K562 (cell line): ENCODE data around the gene CCDC148. TPM values are rescaled to one million over a fixed set of nuclear protein-coding genes. Genes with fewer than 3 reads are reported as not detected.

Source experiments
- MCM7 ChIP-seq, 2 experiments: fragments of 450-650 bp; IDR thresholded peaks; 2 replicates each; pipeline ENCODE4 v1.6.1; 2016 to 2018
- MNT ChIP-seq, 2 experiments: fragments of 450-650 bp; conservative IDR thresholded peaks; 2 replicates each; pipeline ENCODE4 v1.6.1; 2017; ENCODE audit warnings: mild to moderate bottlenecking in 2 of 2, moderate library complexity in 2 of 2
- PRPF4 ChIP-seq: fragments of 200-400 bp; formaldehyde crosslinking; IDR thresholded peaks from one replicate; pipeline ENCODE4 v1.6.1; 2017; ENCODE audit warnings: low read length, low read depth, mild to moderate bottlenecking; ENCODE audit not compliant: insufficient read depth, poor library complexity, severe bottlenecking
- RCOR1 ChIP-seq, 2 experiments: IDR thresholded peaks; 2 replicates each; pipeline ENCODE4 v1.6.1; 2012; ENCODE audit warnings: low read depth in 2 of 2, low read length in 2 of 2, borderline replicate concordance in 1 of 2, improper control_type of control experiment in 1 of 2
- RREB1 ChIP-seq: fragments of 250-450 bp; sonication (Bioruptor Pico); IDR thresholded peaks from 2 replicates; pipeline ENCODE4 v1.4.0; 2020
- SREBF1 ChIP-seq: fragments of 150-350 bp; IDR thresholded peaks from 2 replicates; pipeline ENCODE4 v1.6.1; 2014; ENCODE audit warnings: antibody characterized with exemption, low read depth, low read length, borderline replicate concordance
- TFAP4 ChIP-seq: sonication (generic); formaldehyde crosslinking; IDR thresholded peaks from 2 replicates; pipeline ENCODE4 v1.8.0; 2022; ENCODE audit warnings: missing genetic modification reagents, mild to moderate bottlenecking, moderate library complexity, borderline replicate concordance
- TRIM24 ChIP-seq, 2 experiments: fragments of 450-650 bp; IDR thresholded peaks; 2 replicates each; pipeline ENCODE4 v1.6.1; 2016
- UBTF ChIP-seq, 2 experiments: IDR thresholded peaks; 2 replicates each; pipeline ENCODE4 v1.6.1; 2012; ENCODE audit warnings: improper control_type of control experiment in 2 of 2, low read depth in 2 of 2, low read length in 2 of 2, borderline replicate concordance in 1 of 2
- ZNF146 ChIP-seq: IDR thresholded peaks from one replicate; pipeline ENCODE4 v1.6.1; 2018; ENCODE audit warnings: missing compliant biosample characterization; ENCODE audit not compliant: unreplicated experiment
- ZNF324 ChIP-seq: fragments of 250-450 bp; sonication (Bioruptor Pico); IDR thresholded peaks from 2 replicates; pipeline ENCODE4 v1.4.0; 2020; ENCODE audit warnings: mild to moderate bottlenecking
- ZNF436 ChIP-seq: fragments of 250-450, 450-650 bp; sonication (Bioruptor Pico); formaldehyde crosslinking; IDR thresholded peaks from 2 replicates; pipeline ENCODE4 v1.7.0; 2020; ENCODE audit warnings: mild to moderate bottlenecking
- ZNF444 ChIP-seq: fragments of 250-450 bp; sonication (Bioruptor Pico); IDR thresholded peaks from 2 replicates; pipeline ENCODE4 v1.4.0; 2020; ENCODE audit warnings: mild to moderate bottlenecking, moderate library complexity
- polyA plus RNA-seq, 8 experiments: library from polyadenylated mRNA; depleted of rRNA in 4 of 8; stranded (reverse) in 5 of 8; unstranded in 3 of 8; fragments of >200 nt; fragmentation: Nextera tagmentation in 2 of 8; fragmentation: Illumina TruSeq in 1 of 8; extraction: Ambion mirVana in 2 of 8; extraction: Trizol in 1 of 8; gene quantifications; 2 replicates each; pipeline versions ENCODE4 v1.2.1 to v1.2.3, GENCODE V29; 2011 to 2014; ENCODE audit warnings: inconsistent platforms in 1 of 8, missing spikeins in 1 of 8
- total RNA-seq, 7 experiments: library from RNA; depleted of rRNA in 6 of 7; stranded (reverse); fragments of >200 nt in 6 of 7; fragmentation: Illumina TruSeq in 2 of 7; extraction: Trizol in 2 of 7; gene quantifications; 2 replicates each; pipeline versions ENCODE4 v1.2.1 to v1.2.3, GENCODE V29; 2011 to 2021; ENCODE audit warnings: low replicate concordance in 1 of 7
- TF ChIP-seq, protein P1 (sequence below): fragments of 250-450 bp; sonication (Bioruptor Pico); IDR thresholded peaks from 2 replicates; pipeline ENCODE4 v1.4.0; 2020; ENCODE audit warnings: mild to moderate bottlenecking

Gene CCDC148
- total and polyA plus RNA-seq, 9 of the 15 experiments (the other 6 are each of a cell fraction or from before 2014, with no cell fraction given) = 0.10 to 1.4 (median 0.65) TPM

DNA sequence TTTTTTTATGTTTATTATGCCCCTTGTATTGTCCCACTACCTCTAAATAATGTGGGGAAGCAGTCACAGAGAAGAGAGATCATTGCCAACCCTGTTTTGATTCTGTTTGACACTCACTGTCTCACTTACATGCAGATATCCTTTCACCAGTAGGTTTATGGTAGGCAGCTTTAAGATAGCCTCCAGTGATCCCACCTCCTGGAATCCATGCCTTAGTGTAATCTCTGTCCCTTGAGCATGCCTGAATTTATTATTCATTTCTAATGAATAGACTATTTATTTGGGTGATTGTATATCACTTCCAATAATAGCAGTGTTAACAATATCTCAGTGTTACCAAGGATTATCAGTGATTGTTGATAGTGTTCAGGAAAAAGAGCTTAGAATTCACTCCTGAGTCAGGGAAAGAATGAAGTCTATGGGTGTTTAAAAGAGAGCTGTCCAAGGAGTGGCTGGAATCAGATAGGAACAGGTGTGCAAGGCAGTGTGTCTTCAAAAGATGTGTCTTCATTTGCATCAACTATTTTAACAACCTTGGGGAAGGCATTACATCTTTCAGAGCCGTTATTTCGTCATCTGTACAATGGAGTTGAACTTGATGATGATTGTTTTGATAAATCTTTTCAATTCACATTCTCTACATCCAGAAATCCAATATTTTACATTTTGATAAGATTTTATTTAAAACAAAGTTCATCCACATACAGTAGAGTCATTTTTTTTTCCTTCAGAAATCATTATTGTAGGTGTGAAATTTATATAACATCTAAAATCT is 32.1 kb upstream of the CCDC148 start (continued):
- TF ChIP-seq UBTF (IDR thresholded peaks at IDR 0.05; ENCODE audit: borderline replicate concordance in 1 of 2, low read depth in 2 of 2, low read length in 2 of 2) (no peak), TFAP4 (CRISPR knock-in tag) (no peak), PRPF4 (no peak), TRIM24 (IDR thresholded peaks at IDR 0.05) (peak in 1 of 2 experiments; percentile 24; a peak in 1 of 4 replicates), ZNF324 (CRISPR knock-in tag) (no peak), ZNF146 (no peak), ZNF436 (CRISPR knock-in tag) (no peak), ZNF444 (CRISPR knock-in tag) (no peak), MCM7 (IDR thresholded peaks at IDR 0.05) (no peak), RCOR1 (IDR thresholded peaks at IDR 0.05; ENCODE audit: borderline replicate concordance in 1 of 2, low read depth in 2 of 2, low read length in 2 of 2) (no peak), RREB1 (CRISPR knock-in tag) (no peak), SREBF1 (no peak), MNT (conservative IDR thresholded peaks at IDR 0.05) (no peak)
- TF ChIP-seq, protein P1, sequence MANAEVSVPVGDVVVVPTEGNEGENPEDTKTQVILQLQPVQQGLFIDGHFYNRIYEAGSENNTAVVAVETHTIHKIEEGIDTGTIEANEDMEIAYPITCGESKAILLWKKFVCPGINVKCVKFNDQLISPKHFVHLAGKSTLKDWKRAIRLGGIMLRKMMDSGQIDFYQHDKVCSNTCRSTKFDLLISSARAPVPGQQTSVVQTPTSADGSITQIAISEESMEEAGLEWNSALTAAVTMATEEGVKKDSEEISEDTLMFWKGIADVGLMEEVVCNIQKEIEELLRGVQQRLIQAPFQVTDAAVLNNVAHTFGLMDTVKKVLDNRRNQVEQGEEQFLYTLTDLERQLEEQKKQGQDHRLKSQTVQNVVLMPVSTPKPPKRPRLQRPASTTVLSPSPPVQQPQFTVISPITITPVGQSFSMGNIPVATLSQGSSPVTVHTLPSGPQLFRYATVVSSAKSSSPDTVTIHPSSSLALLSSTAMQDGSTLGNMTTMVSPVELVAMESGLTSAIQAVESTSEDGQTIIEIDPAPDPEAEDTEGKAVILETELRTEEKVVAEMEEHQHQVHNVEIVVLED (CRISPR knock-in tag) = no peak
